VCaP (cell line): ENCODE measurements around the gene SH3PXD2A.

Experiments
- H3K27ac ChIP-seq: fragments of 450-650 bp; 2 replicates; pipeline ENCODE4 v1.5.1; 2017
- CTCF ChIP-seq: fragments of 450-650 bp; conservative IDR thresholded peaks from 2 replicates; pipeline ENCODE4 v1.5.1; 2017; ENCODE audit warnings: mild to moderate bottlenecking, moderate library complexity

SH3PXD2A gene

GRCh38 chr10:103574097-103575061, 281.0 kb downstream of the SH3PXD2A start:
- H3K27ac ChIP-seq: no peak overlapping the region
- TF ChIP-seq CTCF: no peak

- TF ChIP-seq CTCF: no peak
- H3K27ac ChIP-seq: no peak overlapping the region
These were observed 282.2 kb downstream of the SH3PXD2A start for GRCh38 chr10:103573205-103573487.

- TF ChIP-seq CTCF: no peak
- no peak overlapping the region for H3K27ac ChIP-seq
These were observed 282.8 kb downstream of the SH3PXD2A start for GRCh38 chr10:103572347-103573204.

GRCh38 chr10:103571656-103571975, 283.8 kb downstream of the SH3PXD2A start:
- H3K27ac ChIP-seq: no peak overlapping the region
- no peak for TF ChIP-seq CTCF

GRCh38 chr10:103570844-103571655, 284.3 kb downstream of the SH3PXD2A start:
- no peak overlapping the region for H3K27ac ChIP-seq
- TF ChIP-seq CTCF: no peak

- H3K27ac ChIP-seq: no peak overlapping the region
- no peak for TF ChIP-seq CTCF
These were observed 285.5 kb downstream of the SH3PXD2A start for GRCh38 chr10:103569896-103570295.

- no peak for TF ChIP-seq CTCF
- no peak overlapping the region for H3K27ac ChIP-seq
These were observed 286.9 kb downstream of the SH3PXD2A start for GRCh38 chr10:103568505-103568904.
